Esophagus (tissue), 2 donors: Measurements from ENCODE around the gene CC2D2A. TPM values are rescaled to one million over a fixed set of nuclear protein-coding genes. Genes with fewer than 3 reads are reported as not detected.

Experiments
- H3K27ac ChIP-seq, 2 donors: one replicate each; pipeline ENCODE4 v1.5.1; 2013; ENCODE audit warnings: low read depth in 2 of 2, mild to moderate bottlenecking in 2 of 2, inconsistent platforms in 1 of 2, low read length in 1 of 2, moderate library complexity in 1 of 2
- H3K27me3 ChIP-seq, 2 donors: one replicate each; pipeline ENCODE4 v1.6.1; 2013; ENCODE audit warnings: low read length in 2 of 2, control low read depth in 1 of 2, mild to moderate bottlenecking in 1 of 2; ENCODE audit not compliant: insufficient read depth in 2 of 2, control insufficient read depth in 1 of 2
- H3K36me3 ChIP-seq, 2 donors: one replicate each; pipeline ENCODE4 v1.6.1; 2013; ENCODE audit warnings: low read length in 1 of 2; ENCODE audit not compliant: control insufficient read depth in 2 of 2, insufficient read depth in 2 of 2
- H3K4me1 ChIP-seq, 2 donors: one replicate each; pipeline ENCODE4 v1.6.1; 2013; ENCODE audit warnings: low read length in 1 of 2; ENCODE audit not compliant: control insufficient read depth in 2 of 2, insufficient read depth in 2 of 2
- H3K4me3 ChIP-seq, 2 donors: one replicate each; pipeline ENCODE4 v1.5.1; 2013; ENCODE audit warnings: low read length in 2 of 2, mild to moderate bottlenecking in 2 of 2, low read depth in 1 of 2, moderate library complexity in 1 of 2
- H3K9me3 ChIP-seq, 2 donors: one replicate each; pipeline ENCODE4 v1.6.1; 2013; ENCODE audit warnings: mild to moderate bottlenecking in 2 of 2, low read depth in 1 of 2, low read length in 1 of 2, moderate library complexity in 1 of 2; ENCODE audit not compliant: control insufficient read depth in 2 of 2, insufficient read depth in 1 of 2
- WGBS, 2 donors: extraction: QIAGEN DNeasy Blood & Tissue Kit; methylation state at CpG; one replicate each; pipeline ENCODE4 v1.1.7; 2013; 5-methylcytosine and 5-hydroxymethylcytosine counted together
- polyA plus RNA-seq, 2 donors: library from polyadenylated mRNA; stranded (reverse); fragments of 200-250 nt; gene quantifications; one replicate each; pipeline ENCODE4 v1.2.3, GENCODE V29; 2013
- donor health status: healthy with polysubstance abuse.
- donor health status: Bipolar disorder and iron deficiency.

Gene CC2D2A
- polyA plus RNA-seq, 2 donors: 4.0 to 4.5 TPM

GRCh38 chr4:15585331-15585730 lies 115.6 kb downstream of the CC2D2A start:
- Histone ChIP-seq H3K4me3 (no peak overlapping the region), H3K9me3 (no peaks in the 10 kb centered on the region), H3K4me1 (no peaks in the 10 kb centered on the region), H3K36me3 (no peaks in the 10 kb centered on the region), H3K27ac (no peak overlapping the region), H3K27me3 (no peaks in the 10 kb centered on the region)
- 97 to 98% methylated on average over 2 of the region's 2 CpGs for WGBS, 2 donors

GRCh38 chr4:15586066-15586465 lies 116.4 kb downstream of the CC2D2A start:
- H3K27me3 ChIP-seq: no peaks in the 10 kb centered on the region
- WGBS, 2 donors: 88 to 97% methylated on average over 1 of the region's 1 CpG
- H3K36me3 ChIP-seq: no peaks in the 10 kb centered on the region
- H3K9me3 ChIP-seq: no peaks in the 10 kb centered on the region
- no peaks in the 10 kb centered on the region for H3K4me1 ChIP-seq
- no peak overlapping the region for H3K27ac ChIP-seq
- no peak overlapping the region for H3K4me3 ChIP-seq

- peak overlapping the region in 1 of 2 donors; percentile 34 for H3K27ac ChIP-seq
- WGBS, 2 donors: 66 to 79% methylated on average over 3 of the region's 3 CpGs
- no peaks in the 10 kb centered on the region for H3K36me3 ChIP-seq
- no peaks in the 10 kb centered on the region for H3K27me3 ChIP-seq
- no peaks in the 10 kb centered on the region for H3K9me3 ChIP-seq
- H3K4me3 ChIP-seq: no peak overlapping the region
- no peaks in the 10 kb centered on the region for H3K4me1 ChIP-seq
Observed at GRCh38 chr4:15587649-15588048, 118.0 kb downstream of the CC2D2A start.

GRCh38 chr4:15592799-15593198 lies 123.1 kb downstream of the CC2D2A start:
- Histone ChIP-seq H3K36me3 (no peaks in the 10 kb centered on the region), H3K27me3 (no peaks in the 10 kb centered on the region), H3K4me3 (no peak overlapping the region), H3K27ac (no peak overlapping the region), H3K4me1 (no peaks in the 10 kb centered on the region), H3K9me3 (no peaks in the 10 kb centered on the region)
- WGBS, 2 donors: 65 to 81% methylated on average over 3 of the region's 3 CpGs

- no peaks in the 10 kb centered on the region for H3K4me1 ChIP-seq
- no peaks in the 10 kb centered on the region for H3K9me3 ChIP-seq
- no peaks in the 10 kb centered on the region for H3K36me3 ChIP-seq
- no peak overlapping the region for H3K27ac ChIP-seq
- 75 to 88% methylated on average over 4 of the region's 4 CpGs for WGBS, 2 donors
- H3K4me3 ChIP-seq: no peak overlapping the region
- no peaks in the 10 kb centered on the region for H3K27me3 ChIP-seq
Observed at GRCh38 chr4:15598644-15599043, 129.0 kb downstream of the CC2D2A start.

GRCh38 chr4:15600176-15600575 lies 130.5 kb downstream of the CC2D2A start:
- Histone ChIP-seq H3K4me3 (no peak overlapping the region), H3K27ac (no peak overlapping the region), H3K4me1 (no peaks in the 10 kb centered on the region), H3K9me3 (no peaks in the 10 kb centered on the region), H3K27me3 (no peaks in the 10 kb centered on the region), H3K36me3 (peaks cover 0 to 2% of the 10 kb centered on the region in 2 donors)
- 92 to 95% methylated on average over 3 of the region's 3 CpGs for WGBS, 2 donors

- H3K27ac ChIP-seq: no peak overlapping the region
- no peaks in the 10 kb centered on the region for H3K9me3 ChIP-seq
- H3K27me3 ChIP-seq: no peaks in the 10 kb centered on the region
- H3K4me3 ChIP-seq: no peak overlapping the region
- H3K4me1 ChIP-seq: no peaks in the 10 kb centered on the region
- 68 to 71% methylated on average over 2 of the region's 2 CpGs for WGBS, 2 donors
- H3K36me3 ChIP-seq: peaks cover 0 to 2% of the 10 kb centered on the region in 2 donors
Observed at GRCh38 chr4:15601862-15602261, 132.2 kb downstream of the CC2D2A start.

GRCh38 chr4:15605537-15605936 lies 135.9 kb downstream of the CC2D2A start:
- no peak overlapping the region for H3K27ac ChIP-seq
- H3K9me3 ChIP-seq: no peaks in the 10 kb centered on the region
- no peak overlapping the region for H3K4me3 ChIP-seq
- peaks cover 0 to 2% of the 10 kb centered on the region in 2 donors for H3K36me3 ChIP-seq
- H3K27me3 ChIP-seq: no peaks in the 10 kb centered on the region
- WGBS, 2 donors: 95% methylated on average over 5 of the region's 5 CpGs
- no peaks in the 10 kb centered on the region for H3K4me1 ChIP-seq

- WGBS, 2 donors: 79 to 88% methylated on average over 2 of the region's 2 CpGs
- no peaks in the 10 kb centered on the region for H3K4me1 ChIP-seq
- H3K27ac ChIP-seq: no peak overlapping the region
- no peaks in the 10 kb centered on the region for H3K27me3 ChIP-seq
- H3K9me3 ChIP-seq: no peaks in the 10 kb centered on the region
- H3K36me3 ChIP-seq: peaks cover 4 to 5% of the 10 kb centered on the region in 2 donors
- H3K4me3 ChIP-seq: no peak overlapping the region
Observed at GRCh38 chr4:15610855-15611254, 141.2 kb downstream of the CC2D2A start.

- Histone ChIP-seq H3K36me3 (peaks cover 4 to 5% of the 10 kb centered on the region in 2 donors), H3K4me3 (no peak overlapping the region), H3K27ac (no peak overlapping the region), H3K4me1 (no peaks in the 10 kb centered on the region), H3K9me3 (no peaks in the 10 kb centered on the region), H3K27me3 (no peaks in the 10 kb centered on the region)
- 65 to 80% methylated on average over 2 of the region's 2 CpGs for WGBS, 2 donors
Observed at GRCh38 chr4:15612136-15612535, 142.5 kb downstream of the CC2D2A start.
